Endothelial cell (in vitro differentiated cells): ENCODE data around the gene VGLL1. TPM values are rescaled to one million over a fixed set of nuclear protein-coding genes. Genes with fewer than 3 reads are reported as not detected.

Experiments
- DNase-seq: peaks from one replicate; pipeline ENCODE4 v3.0.0; 2021; ENCODE audit warnings: low spot score
- H3K27ac Mint-ChIP-seq: one replicate; pipeline ENCODE4 v1.8.0; 2021; ENCODE audit warnings: mixed read lengths, inconsistent platforms; ENCODE audit not compliant: unreplicated experiment
- H3K27me3 Mint-ChIP-seq: one replicate; pipeline ENCODE4 v1.8.0; 2021; ENCODE audit warnings: mild to moderate bottlenecking, moderate library complexity, mixed read lengths, inconsistent platforms; ENCODE audit not compliant: unreplicated experiment
- H3K36me3 Mint-ChIP-seq: one replicate; pipeline ENCODE4 v1.8.0; 2021; ENCODE audit warnings: mild to moderate bottlenecking, low read depth, mixed read lengths, inconsistent platforms; ENCODE audit not compliant: unreplicated experiment
- H3K4me1 Mint-ChIP-seq: one replicate; pipeline ENCODE4 v1.8.0; 2021; ENCODE audit warnings: mild to moderate bottlenecking, mixed read lengths, inconsistent platforms; ENCODE audit not compliant: unreplicated experiment
- H3K4me3 Mint-ChIP-seq: one replicate; pipeline ENCODE4 v1.8.0; 2021; ENCODE audit warnings: mild to moderate bottlenecking, mixed read lengths, inconsistent platforms; ENCODE audit not compliant: unreplicated experiment
- H3K9me3 Mint-ChIP-seq: one replicate; pipeline ENCODE4 v1.8.0; 2021; ENCODE audit warnings: mixed read lengths, inconsistent platforms; ENCODE audit not compliant: unreplicated experiment
- long read RNA-seq: library from polyadenylated mRNA; unstranded; transcript quantifications from one replicate; pipeline ENCODE4 v2.0.0, GENCODE V29; 2020; ENCODE audit not compliant: unreplicated experiment
- total RNA-seq: library from RNA; stranded (reverse); fragmentation: NEBNext Ultra II Directional; extraction: Animal tissue kit (Norgen Biotek cat#: 25700); gene quantifications from one replicate; pipeline ENCODE4 v1.2.1, GENCODE V29; 2021; ENCODE audit not compliant: unreplicated experiment
- TF ChIP-seq, protein P1 (sequence below): fragments of 200-600 bp; sonication (generic); IDR thresholded peaks from one replicate; pipeline ENCODE4 v1.5.0; 2021; ENCODE audit warnings: antibody characterized with exemption; ENCODE audit not compliant: unreplicated experiment

Gene VGLL1, protein sequence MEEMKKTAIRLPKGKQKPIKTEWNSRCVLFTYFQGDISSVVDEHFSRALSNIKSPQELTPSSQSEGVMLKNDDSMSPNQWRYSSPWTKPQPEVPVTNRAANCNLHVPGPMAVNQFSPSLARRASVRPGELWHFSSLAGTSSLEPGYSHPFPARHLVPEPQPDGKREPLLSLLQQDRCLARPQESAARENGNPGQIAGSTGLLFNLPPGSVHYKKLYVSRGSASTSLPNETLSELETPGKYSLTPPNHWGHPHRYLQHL
- total RNA-seq, result not detected
- long read RNA-seq, result 0 reads

- TF ChIP-seq, protein P1, sequence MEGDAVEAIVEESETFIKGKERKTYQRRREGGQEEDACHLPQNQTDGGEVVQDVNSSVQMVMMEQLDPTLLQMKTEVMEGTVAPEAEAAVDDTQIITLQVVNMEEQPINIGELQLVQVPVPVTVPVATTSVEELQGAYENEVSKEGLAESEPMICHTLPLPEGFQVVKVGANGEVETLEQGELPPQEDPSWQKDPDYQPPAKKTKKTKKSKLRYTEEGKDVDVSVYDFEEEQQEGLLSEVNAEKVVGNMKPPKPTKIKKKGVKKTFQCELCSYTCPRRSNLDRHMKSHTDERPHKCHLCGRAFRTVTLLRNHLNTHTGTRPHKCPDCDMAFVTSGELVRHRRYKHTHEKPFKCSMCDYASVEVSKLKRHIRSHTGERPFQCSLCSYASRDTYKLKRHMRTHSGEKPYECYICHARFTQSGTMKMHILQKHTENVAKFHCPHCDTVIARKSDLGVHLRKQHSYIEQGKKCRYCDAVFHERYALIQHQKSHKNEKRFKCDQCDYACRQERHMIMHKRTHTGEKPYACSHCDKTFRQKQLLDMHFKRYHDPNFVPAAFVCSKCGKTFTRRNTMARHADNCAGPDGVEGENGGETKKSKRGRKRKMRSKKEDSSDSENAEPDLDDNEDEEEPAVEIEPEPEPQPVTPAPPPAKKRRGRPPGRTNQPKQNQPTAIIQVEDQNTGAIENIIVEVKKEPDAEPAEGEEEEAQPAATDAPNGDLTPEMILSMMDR, result no peak
- H3K4me1 Mint-ChIP-seq, result no peaks in the 10 kb centered on the region
- no peaks in the 10 kb centered on the region for H3K36me3 Mint-ChIP-seq
- no peak within 1 kb of the TSS for H3K27ac Mint-ChIP-seq
- H3K27me3 Mint-ChIP-seq, result peaks cover 1% of the 10 kb centered on the region
- no peak for DNase-seq
- no peaks in the 10 kb centered on the region for H3K9me3 Mint-ChIP-seq
- H3K4me3 Mint-ChIP-seq, result no peak within 1 kb of the TSS
These were observed at the start of gene VGLL1 for GRCh38 chrX:136531951-136532350. VGLL1 (plus strand) TSS chrX:136532215; CDS start chrX:136536021, 3,806 bp downstream.

- Mint-ChIP-seq H3K27me3 (no peaks in the 10 kb centered on the region), H3K27ac (no peak within 1 kb of the TSS), H3K9me3 (no peaks in the 10 kb centered on the region), H3K4me1 (no peaks in the 10 kb centered on the region), H3K4me3 (no peak within 1 kb of the TSS), H3K36me3 (no peaks in the 10 kb centered on the region)
- no peak for DNase-seq
- TF ChIP-seq, protein P1, result no peak
These were observed 44.4 kb upstream of the VGLL1 start, which contains the start of gene BRS3 for GRCh38 chrX:136487647-136488046. BRS3 (plus strand) TSS chrX:136487947; CDS start chrX:136488115, 168 bp downstream.

DNA sequence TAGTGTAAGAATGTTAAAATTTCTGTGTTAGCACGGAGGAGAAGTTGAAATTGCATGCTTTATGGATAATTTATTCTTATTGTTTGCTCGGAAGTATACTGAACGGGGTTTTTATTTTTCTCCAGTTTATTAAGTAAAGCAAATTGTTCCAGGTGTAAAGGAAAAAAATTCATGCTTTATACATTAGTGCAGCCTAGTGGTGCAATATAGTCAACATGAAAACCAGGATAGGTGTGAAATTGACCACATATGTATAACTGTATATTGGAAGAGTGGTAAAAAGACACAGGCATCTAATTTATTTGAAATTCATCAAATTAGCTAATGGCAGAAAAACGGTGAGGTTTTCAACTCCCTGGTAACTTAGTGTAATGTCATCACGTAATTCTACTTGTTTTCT, 43.3 kb upstream of the VGLL1 start:
- no peaks in the 10 kb centered on the region for H3K4me1 Mint-ChIP-seq
- H3K27ac Mint-ChIP-seq, result no peak overlapping the region
- no peaks in the 10 kb centered on the region for H3K9me3 Mint-ChIP-seq
- TF ChIP-seq, protein P1, result no peak
- no peaks in the 10 kb centered on the region for H3K27me3 Mint-ChIP-seq
- no peak overlapping the region for H3K4me3 Mint-ChIP-seq
- no peak for DNase-seq
- no peaks in the 10 kb centered on the region for H3K36me3 Mint-ChIP-seq

GRCh38 chrX:136491832-136492231, 40.2 kb upstream of the VGLL1 start:
- no peaks in the 10 kb centered on the region for H3K27me3 Mint-ChIP-seq
- DNase-seq, result no peak
- TF ChIP-seq, protein P1, result no peak
- H3K4me1 Mint-ChIP-seq, result no peaks in the 10 kb centered on the region
- no peaks in the 10 kb centered on the region for H3K36me3 Mint-ChIP-seq
- no peak overlapping the region for H3K4me3 Mint-ChIP-seq
- no peaks in the 10 kb centered on the region for H3K9me3 Mint-ChIP-seq
- no peak overlapping the region for H3K27ac Mint-ChIP-seq

- no peaks in the 10 kb centered on the region for H3K9me3 Mint-ChIP-seq
- peaks cover 3% of the 10 kb centered on the region for H3K36me3 Mint-ChIP-seq
- no peak overlapping the region for H3K27ac Mint-ChIP-seq
- no peaks in the 10 kb centered on the region for H3K4me1 Mint-ChIP-seq
- no peak overlapping the region for H3K4me3 Mint-ChIP-seq
- DNase-seq, result no peak
- no peaks in the 10 kb centered on the region for H3K27me3 Mint-ChIP-seq
- TF ChIP-seq, protein P1, result no peak
These were observed 39.0 kb upstream of the VGLL1 start for GRCh38 chrX:136493011-136493410.
